ENCODE results near the gene PIERCE2.
"Not testable (repeated sequence)": the region's sequence is repeated elsewhere in the genome, so short reads cannot be mapped to it uniquely, and the experiment has no call there.

- TF ChIP-seq, protein P1, sequence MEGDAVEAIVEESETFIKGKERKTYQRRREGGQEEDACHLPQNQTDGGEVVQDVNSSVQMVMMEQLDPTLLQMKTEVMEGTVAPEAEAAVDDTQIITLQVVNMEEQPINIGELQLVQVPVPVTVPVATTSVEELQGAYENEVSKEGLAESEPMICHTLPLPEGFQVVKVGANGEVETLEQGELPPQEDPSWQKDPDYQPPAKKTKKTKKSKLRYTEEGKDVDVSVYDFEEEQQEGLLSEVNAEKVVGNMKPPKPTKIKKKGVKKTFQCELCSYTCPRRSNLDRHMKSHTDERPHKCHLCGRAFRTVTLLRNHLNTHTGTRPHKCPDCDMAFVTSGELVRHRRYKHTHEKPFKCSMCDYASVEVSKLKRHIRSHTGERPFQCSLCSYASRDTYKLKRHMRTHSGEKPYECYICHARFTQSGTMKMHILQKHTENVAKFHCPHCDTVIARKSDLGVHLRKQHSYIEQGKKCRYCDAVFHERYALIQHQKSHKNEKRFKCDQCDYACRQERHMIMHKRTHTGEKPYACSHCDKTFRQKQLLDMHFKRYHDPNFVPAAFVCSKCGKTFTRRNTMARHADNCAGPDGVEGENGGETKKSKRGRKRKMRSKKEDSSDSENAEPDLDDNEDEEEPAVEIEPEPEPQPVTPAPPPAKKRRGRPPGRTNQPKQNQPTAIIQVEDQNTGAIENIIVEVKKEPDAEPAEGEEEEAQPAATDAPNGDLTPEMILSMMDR (conservative IDR thresholded peaks at IDR 0.05) = not testable (repeated sequence)
- not testable (repeated sequence) for TF ChIP-seq EZH2 (IDR thresholded peaks at IDR 0.05; ENCODE audit: low read depth)
These were observed 9.4 kb downstream of the PIERCE2 start for GRCh38 chr15:55417678-55418077.

All from PC-9 (cell line).